Epithelial cell of prostate (primary cell): ENCODE results near the gene CLBA1.

Source experiments
- DNase-seq: peaks from one replicate; pipeline ENCODE4 v3.0.0-alpha.2; 2011; ENCODE audit warnings: low read depth, low spot score
- H3K27ac ChIP-seq: fragments of 450-650 bp; 2 replicates; pipeline ENCODE4 v1.5.1; 2017; ENCODE audit warnings: mild to moderate bottlenecking

The CLBA1 gene

GRCh38 chr14:104978746-104979691 lies 6.6 kb upstream of the CLBA1 start:
- no peak overlapping the region for H3K27ac ChIP-seq
- no peak for DNase-seq

GRCh38 chr14:104979758-104980610 lies 5.6 kb upstream of the CLBA1 start:
- H3K27ac ChIP-seq = no peak overlapping the region
- no peak for DNase-seq

- no peak for DNase-seq
- H3K27ac ChIP-seq = no peak overlapping the region
These were observed 4.7 kb upstream of the CLBA1 start for GRCh38 chr14:104980611-104981531.

- H3K27ac ChIP-seq = no peak overlapping the region
- DNase-seq = no peak
These were observed 3.7 kb upstream of the CLBA1 start for GRCh38 chr14:104981699-104982541.

GRCh38 chr14:104982548-104983230 lies 2.9 kb upstream of the CLBA1 start:
- no peak overlapping the region for H3K27ac ChIP-seq
- DNase-seq = no peak

- DNase-seq = no peak
These were observed 2.3 kb upstream of the CLBA1 start for GRCh38 chr14:104983231-104983721.

GRCh38 chr14:104984056-104984894 lies 1.3 kb upstream of the CLBA1 start:
- no peak overlapping the region for H3K27ac ChIP-seq

More at GRCh38 chr14:104983231-104983721, 2.3 kb upstream of the CLBA1 start:
- H3K27ac ChIP-seq = no peak overlapping the region

GRCh38 chr14:104986487-104987164 lies 1.0 kb downstream of the CLBA1 start:
- DNase-seq = no peak
- H3K27ac ChIP-seq = no peak overlapping the region

More at GRCh38 chr14:104984056-104984894, 1.3 kb upstream of the CLBA1 start:
- no peak for DNase-seq

GRCh38 chr14:104989236-104989950 lies 3.8 kb downstream of the CLBA1 start:
- H3K27ac ChIP-seq = no peak overlapping the region
- DNase-seq = no peak

- DNase-seq = no peak
- H3K27ac ChIP-seq = no peak overlapping the region
These were observed 4.3 kb downstream of the CLBA1 start for GRCh38 chr14:104989951-104990303.

- DNase-seq = no peak
- no peak overlapping the region for H3K27ac ChIP-seq
These were observed 6.3 kb downstream of the CLBA1 start for GRCh38 chr14:104991896-104992230.

GRCh38 chr14:104992501-104992900 lies 6.9 kb downstream of the CLBA1 start:
- no peak overlapping the region for H3K27ac ChIP-seq
- DNase-seq = no peak

GRCh38 chr14:104993306-104993705 lies 7.7 kb downstream of the CLBA1 start:
- no peak for DNase-seq
- no peak overlapping the region for H3K27ac ChIP-seq

- DNase-seq = no peak
- H3K27ac ChIP-seq = no peak overlapping the region
These were observed 8.4 kb downstream of the CLBA1 start for GRCh38 chr14:104993808-104994591.

- DNase-seq = no peak
- H3K27ac ChIP-seq = no peak overlapping the region
These were observed 9.4 kb downstream of the CLBA1 start for GRCh38 chr14:104994978-104995377.

GRCh38 chr14:104996032-104996431 lies 10.4 kb downstream of the CLBA1 start:
- no peak for DNase-seq
- H3K27ac ChIP-seq = no peak overlapping the region
